HG03097 (cell line): ENCODE measurements around the gene PIF1.

ENCODE experiments used
- ATAC-seq: cut with Tn5 transposase; IDR thresholded peaks from one replicate; pipeline ENCODE4 v1.9.1; 2021; ENCODE audit not compliant: unreplicated experiment, low FRiP score

Gene PIF1

GRCh38 chr15:64779024-64779423 is 46.4 kb downstream of the PIF1 start:
- ATAC-seq, result no peak

DNA sequence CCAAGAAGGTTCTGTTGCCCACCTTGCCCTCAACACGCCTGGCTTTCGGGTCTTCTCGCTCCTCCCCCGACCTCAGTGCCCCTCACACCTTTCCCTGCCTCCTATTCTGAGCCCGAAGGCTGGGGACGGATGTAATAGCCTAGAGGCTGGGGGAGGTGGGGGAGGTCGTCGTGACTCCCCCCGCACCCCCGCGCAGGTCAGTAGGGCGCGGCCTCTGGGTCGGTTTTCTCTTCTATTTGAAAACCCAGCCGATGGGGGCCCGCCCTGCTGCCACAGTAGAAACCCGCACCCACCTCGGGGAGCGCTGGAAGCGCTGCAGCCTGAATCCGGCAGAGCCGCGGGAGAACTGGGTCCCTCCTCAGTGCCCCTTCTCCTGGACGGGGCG is 49.1 kb downstream of the PIF1 start:
- ATAC-seq, result no peak

DNA sequence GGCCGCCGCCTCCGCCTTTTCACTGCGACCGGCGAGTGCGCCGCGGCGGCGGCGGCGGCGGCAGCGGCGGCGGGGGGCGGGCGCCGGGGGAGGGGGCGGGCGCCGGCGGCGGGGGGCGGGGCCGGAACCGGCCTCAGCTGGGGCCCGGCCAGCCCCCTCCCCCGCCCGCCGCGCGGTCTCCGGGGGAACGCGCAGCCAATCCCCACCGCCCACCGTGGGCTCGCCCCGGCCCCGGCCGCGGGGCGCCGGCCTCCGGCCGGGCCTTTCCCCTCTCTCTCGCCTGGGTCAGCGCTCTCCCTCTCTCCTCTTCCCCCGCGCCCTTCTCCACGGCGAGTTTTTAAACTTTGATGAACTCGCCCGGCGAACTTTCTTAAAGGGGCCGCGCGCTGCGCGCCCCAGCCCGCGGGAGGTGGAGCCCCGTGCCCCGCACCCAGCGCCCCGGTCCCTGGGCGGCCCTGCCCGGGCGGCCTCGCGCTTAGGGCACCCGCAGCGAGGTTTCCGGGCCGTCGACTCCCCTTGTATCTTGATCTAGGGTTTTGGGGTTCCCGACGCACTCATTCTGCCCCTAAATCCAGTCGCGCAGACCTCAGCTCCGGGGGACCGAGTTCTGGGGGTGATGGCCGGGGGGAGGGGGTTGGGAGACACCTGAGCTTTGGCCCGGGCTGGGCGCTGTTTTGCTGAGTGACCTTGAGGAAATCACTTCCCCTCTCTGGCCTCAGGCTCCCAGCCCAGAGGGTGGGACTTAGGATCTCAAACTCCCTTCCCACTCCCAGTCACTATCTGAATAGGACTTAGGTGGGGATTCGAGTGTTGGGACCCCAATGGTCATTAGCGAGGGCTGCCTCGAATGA is 49.7 kb downstream of the PIF1 start, which contains the start of gene RBPMS2:
TSS of gene RBPMS2 (minus strand) at position 39 of the 851 bp plus-strand sequence. CDS start 270 bp downstream, outside the sequence.
- ATAC-seq, result no peak

DNA sequence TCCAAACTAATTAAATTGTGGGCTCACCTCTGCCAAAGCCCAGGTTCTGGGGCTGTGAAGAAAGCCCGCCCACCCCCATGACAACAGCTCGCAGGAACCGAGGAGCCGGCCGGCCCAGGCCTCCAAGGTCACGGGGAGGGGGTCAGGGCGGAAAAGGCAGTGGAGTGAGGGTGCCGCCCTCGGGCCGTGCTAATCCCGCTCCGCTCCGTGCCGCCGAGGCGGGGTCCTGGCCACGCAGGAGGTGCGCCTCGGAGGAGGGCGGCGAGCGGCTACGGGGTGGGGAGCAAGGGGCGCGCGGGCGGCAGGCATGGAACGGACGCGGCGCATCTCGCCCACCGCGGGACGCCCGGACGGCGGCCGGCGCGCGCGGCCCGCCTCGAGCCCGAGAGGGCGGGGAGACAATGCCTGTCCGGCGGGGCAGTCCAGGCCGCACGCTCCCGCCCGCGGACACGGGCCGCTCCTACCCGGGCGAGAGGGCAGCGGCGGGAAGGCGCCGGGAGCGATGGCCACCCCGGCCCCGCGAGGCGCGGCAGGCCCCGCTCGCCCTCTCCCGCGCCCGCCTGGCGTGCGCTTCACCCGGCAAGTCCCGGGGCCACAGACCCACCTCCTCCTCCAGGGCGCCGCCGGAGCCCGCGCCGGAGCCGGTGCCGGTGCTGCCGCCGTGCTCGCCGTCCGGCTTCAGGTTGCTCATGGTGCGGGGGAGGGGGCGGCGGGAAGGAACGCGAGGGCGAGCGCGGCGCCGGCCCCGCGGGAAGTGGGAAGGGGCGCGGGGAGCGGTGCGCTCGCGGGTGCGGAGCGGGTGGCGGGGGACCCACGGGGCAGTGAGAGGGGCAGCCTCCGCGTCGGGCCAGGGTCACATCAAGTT is 50.6 kb downstream of the PIF1 start:
- no peak for ATAC-seq

GRCh38 chr15:64774037-64774628 is 51.3 kb downstream of the PIF1 start:
- ATAC-seq, result no peak

DNA sequence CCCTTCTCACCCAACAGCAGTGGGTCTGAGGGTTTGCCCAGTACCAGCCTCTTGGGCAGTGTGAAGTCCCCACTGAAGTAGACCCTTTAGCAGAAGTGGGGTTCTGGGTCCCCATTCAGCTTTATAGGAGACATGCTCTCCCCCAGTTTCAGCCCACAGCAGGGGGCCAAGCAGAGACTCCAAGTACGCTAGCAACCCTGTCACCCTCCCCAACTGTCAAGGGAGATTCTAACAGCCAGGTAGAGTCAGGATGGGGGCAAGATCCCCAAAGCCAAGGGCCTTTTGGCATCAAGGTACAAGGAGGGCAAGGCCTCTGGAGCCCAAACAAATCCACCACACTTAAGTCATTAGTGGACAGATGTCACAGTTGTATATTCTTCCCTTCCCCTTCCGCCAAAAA is 51.8 kb downstream of the PIF1 start:
- ATAC-seq, result no peak

GRCh38 chr15:64772964-64773363 is 52.5 kb downstream of the PIF1 start:
- no peak for ATAC-seq

DNA sequence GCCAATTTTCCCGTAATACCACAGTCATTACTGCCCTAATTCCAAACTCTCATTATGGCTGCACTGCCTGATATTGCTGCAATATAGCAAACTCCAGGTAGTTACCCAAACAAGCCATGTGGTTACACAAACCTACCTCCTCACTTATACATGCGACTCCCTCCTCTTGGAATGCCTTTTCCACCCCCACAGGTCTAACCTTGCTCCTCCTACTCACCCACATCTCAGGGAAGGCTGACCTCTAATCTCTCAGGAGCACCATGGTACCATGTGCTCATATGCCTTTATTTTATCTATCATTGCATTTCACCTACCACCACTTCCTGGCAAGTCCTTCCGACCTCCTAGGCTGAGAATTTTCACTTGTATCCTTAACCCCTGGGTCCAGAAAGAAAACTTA is 53.0 kb downstream of the PIF1 start:
- ATAC-seq, result no peak

DNA sequence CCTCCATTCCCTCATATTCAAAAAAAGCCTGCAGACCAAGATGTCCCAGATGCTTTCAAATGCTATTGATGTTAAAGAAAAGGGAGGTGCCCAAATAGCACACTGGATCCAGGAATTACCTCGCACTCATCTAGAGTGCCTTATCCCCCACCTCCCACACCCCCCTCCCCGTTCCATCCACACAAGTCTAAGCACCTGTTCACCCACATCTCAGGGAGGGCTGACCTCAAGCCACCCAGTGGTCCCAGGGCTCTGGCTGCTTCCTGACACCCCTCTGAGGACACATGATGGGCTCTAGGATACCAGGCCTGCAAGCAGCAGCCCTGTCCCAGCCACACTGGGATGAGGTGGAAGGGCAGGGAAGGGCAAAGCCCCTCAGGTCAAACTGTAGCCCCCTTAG is 54.8 kb downstream of the PIF1 start:
- no peak for ATAC-seq

GRCh38 chr15:64767203-64767602 is 58.2 kb downstream of the PIF1 start:
- no peak for ATAC-seq

GRCh38 chr15:64766058-64766457 is 59.4 kb downstream of the PIF1 start:
- no peak for ATAC-seq
